AG09309 (cell line): Measurements from ENCODE around the gene IGHMBP2.

Source experiments
- DNase-seq: peaks from one replicate; pipeline ENCODE4 v3.0.0-alpha.2; 2010; ENCODE audit warnings: low read depth
- H3K4me3 ChIP-seq: 2 replicates; pipeline ENCODE4 v1.5.1; 2011; ENCODE audit warnings: mild to moderate bottlenecking, low read depth, low read length, moderate library complexity; ENCODE audit not compliant: control insufficient read depth
- CTCF ChIP-seq: IDR thresholded peaks from 2 replicates; pipeline ENCODE4 v1.5.1; 2011; ENCODE audit warnings: mild to moderate bottlenecking, low read depth, low read length, inconsistent platforms; ENCODE audit not compliant: insufficient read depth, control insufficient read depth; ENCODE audit errors: missing control alignments

The IGHMBP2 gene

GRCh38 chr11:68925611-68926010 is 21.9 kb downstream of the IGHMBP2 start:
- TF ChIP-seq CTCF: no peak
- no peak for DNase-seq
- H3K4me3 ChIP-seq: no peak overlapping the region

GRCh38 chr11:68927280-68928135 is 23.8 kb downstream of the IGHMBP2 start:
- DNase-seq: no peak
- no peak overlapping the region for H3K4me3 ChIP-seq
- TF ChIP-seq CTCF: no peak

- DNase-seq: no peak
- TF ChIP-seq CTCF: no peak
- no peak overlapping the region for H3K4me3 ChIP-seq
Measured at GRCh38 chr11:68928136-68928880, 24.6 kb downstream of the IGHMBP2 start.

GRCh38 chr11:68929135-68929534 is 25.4 kb downstream of the IGHMBP2 start:
- no peak for TF ChIP-seq CTCF
- no peak for DNase-seq
- no peak overlapping the region for H3K4me3 ChIP-seq

GRCh38 chr11:68929706-68930570 is 26.2 kb downstream of the IGHMBP2 start:
- no peak for TF ChIP-seq CTCF
- no peak for DNase-seq
- no peak overlapping the region for H3K4me3 ChIP-seq
